ENCODE results near the gene LIMS2. TPM values are rescaled to one million over a fixed set of nuclear protein-coding genes. Genes with fewer than 3 reads are reported as not detected.

LIMS2 gene, protein sequence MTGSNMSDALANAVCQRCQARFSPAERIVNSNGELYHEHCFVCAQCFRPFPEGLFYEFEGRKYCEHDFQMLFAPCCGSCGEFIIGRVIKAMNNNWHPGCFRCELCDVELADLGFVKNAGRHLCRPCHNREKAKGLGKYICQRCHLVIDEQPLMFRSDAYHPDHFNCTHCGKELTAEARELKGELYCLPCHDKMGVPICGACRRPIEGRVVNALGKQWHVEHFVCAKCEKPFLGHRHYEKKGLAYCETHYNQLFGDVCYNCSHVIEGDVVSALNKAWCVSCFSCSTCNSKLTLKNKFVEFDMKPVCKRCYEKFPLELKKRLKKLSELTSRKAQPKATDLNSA
- total RNA-seq: 1 to 10 TPM; 4.4 to 8.8 (median 5.2) TPM

DNA sequence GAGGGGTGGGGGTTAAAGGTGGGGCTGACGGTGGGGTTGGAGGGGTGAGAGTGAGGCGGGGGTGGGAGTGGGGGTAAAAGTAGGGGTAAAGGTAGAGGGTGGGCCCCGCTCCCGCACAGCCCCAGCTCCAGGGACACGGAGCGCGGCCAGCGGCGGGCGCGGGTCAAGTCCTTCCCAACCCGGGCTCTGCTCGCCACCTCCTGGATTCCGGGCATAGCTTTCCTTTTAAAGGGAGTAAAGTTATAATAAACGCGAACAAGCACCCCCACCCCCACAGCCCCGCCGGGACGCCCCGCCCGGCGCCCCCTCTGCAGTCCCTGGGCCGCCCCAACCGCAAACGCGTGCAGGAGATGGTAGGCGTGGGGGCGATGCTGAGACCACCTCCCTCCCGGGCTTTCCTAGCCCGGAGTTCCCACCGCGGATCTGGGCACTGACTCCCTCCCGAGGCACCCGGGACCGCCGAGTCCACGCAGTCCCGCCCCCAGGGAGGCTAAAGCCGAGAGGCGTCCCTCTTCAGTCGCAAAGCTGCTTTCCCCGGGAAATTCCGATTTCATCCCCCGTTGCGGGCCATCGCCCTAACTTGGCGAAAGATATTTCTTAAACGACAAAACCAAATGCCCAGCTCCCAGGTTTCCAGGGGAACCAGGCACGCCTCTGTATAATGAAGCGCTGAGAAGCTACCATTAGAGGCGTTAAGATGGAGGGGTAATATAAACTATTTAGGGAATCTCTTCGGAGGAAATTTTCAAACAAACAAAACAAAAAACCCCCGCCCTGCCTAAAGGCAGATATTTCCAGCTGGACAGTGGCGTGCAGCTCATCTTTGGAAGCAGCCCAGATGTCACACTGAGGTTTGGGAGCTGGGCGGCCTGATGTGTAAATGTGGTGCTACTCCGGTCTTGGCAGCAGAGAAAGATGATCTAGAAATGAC is at the start of gene LIMS2:
TSS of gene LIMS2 (minus strand) at position 200 of the 931 bp plus-strand sequence. CDS start 506 bp downstream, outside the sequence.
- Mint-ChIP-seq H3K4me3 (peak within 1 kb of the TSS; percentile 78), H3K4me1 (ENCODE audit: low read depth) (peaks cover 11% of the 10 kb centered on the region), H3K27me3 (ENCODE audit: low read depth) (peaks cover 64% of the 10 kb centered on the region), H3K36me3 (ENCODE audit: insufficient read depth) (no peaks in the 10 kb centered on the region), H3K9me3 (no peaks in the 10 kb centered on the region)
- ATAC-seq: peak in 1 of 2 donors; percentile 16
- DNase-seq: no peak

- Mint-ChIP-seq H3K27me3 (ENCODE audit: low read depth) (no peaks in the 10 kb centered on the region), H3K4me1 (ENCODE audit: low read depth) (no peaks in the 10 kb centered on the region), H3K36me3 (ENCODE audit: insufficient read depth) (peaks cover 44% of the 10 kb centered on the region), H3K4me3 (no peak overlapping the region), H3K9me3 (no peaks in the 10 kb centered on the region)
- ATAC-seq (no peak), DNase-seq (no peak)
Measured at GRCh38 chr2:127722807-127723206, 47.5 kb upstream of the LIMS2 start.

DNA sequence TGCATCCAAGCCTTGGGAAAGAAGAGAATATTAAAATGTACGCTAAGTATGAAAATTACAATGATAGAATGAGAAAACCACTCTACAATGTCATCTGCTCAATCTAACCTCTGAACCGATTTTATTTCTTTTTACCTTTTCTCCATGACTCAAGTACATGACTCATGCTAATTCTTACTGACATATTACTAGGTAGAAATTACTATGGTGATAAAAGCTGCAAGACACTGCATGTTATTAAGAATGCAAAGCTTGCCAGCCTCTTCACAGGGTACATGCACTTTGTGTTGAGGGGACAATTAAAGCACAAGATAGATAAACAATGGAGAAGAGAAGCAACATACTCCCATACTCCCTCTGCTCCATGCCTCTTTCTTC is 46.6 kb upstream of the LIMS2 start:
- Mint-ChIP-seq H3K9me3 (no peaks in the 10 kb centered on the region), H3K27me3 (ENCODE audit: low read depth) (no peaks in the 10 kb centered on the region), H3K4me3 (no peak overlapping the region), H3K36me3 (ENCODE audit: insufficient read depth) (peaks cover 44% of the 10 kb centered on the region), H3K4me1 (ENCODE audit: low read depth) (no peaks in the 10 kb centered on the region)
- ATAC-seq (peak in 1 of 2 donors; percentile 32), DNase-seq (no peak)

DNA sequence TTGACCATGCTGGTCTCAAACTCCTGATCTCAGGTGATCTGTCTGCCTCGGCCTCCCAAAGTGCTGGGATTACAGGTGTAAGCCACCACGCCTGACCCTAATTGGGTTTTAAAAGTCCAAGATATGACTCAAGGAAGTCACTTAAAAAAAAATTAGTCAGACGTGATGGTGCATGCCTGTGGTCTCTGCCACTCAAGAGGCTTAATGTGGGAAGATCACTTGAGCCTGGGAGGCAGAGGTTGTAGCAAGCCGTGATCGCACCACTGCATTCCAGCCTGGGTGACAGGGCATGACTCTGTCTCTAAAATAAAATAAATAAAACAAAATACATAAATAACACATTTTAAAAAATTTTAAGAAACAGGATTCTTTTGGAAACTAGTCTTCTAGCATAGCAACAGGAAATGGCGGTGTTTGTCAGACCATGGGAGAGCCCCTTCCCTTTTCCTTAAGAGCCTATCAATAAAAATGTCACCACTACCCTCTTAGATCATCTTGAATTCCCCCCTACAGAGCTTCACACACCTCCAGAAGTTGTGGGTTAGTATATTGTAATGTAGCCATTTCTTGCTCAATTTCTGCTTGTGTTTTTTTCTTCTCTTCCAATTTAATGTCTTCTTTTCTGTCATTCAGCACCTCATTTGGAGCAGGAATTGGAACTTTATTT is 46.1 kb upstream of the LIMS2 start:
- peaks cover 48% of the 10 kb centered on the region for H3K36me3 Mint-ChIP-seq (ENCODE audit: insufficient read depth)
- H3K4me3 Mint-ChIP-seq: no peak overlapping the region
- ATAC-seq (no peak), DNase-seq (no peak)
- no peaks in the 10 kb centered on the region for H3K4me1 Mint-ChIP-seq (ENCODE audit: low read depth)
- no peaks in the 10 kb centered on the region for H3K27me3 Mint-ChIP-seq (ENCODE audit: low read depth)
- no peaks in the 10 kb centered on the region for H3K9me3 Mint-ChIP-seq

- Mint-ChIP-seq H3K27me3 (ENCODE audit: low read depth) (no peaks in the 10 kb centered on the region), H3K36me3 (ENCODE audit: insufficient read depth) (peaks cover 47% of the 10 kb centered on the region)
- no peak for ATAC-seq
Measured at GRCh38 chr2:127719301-127720218, 44.2 kb upstream of the LIMS2 start.

GRCh38 chr2:127718271-127718670 is 42.9 kb upstream of the LIMS2 start:
- no peaks in the 10 kb centered on the region for H3K4me1 Mint-ChIP-seq (ENCODE audit: low read depth)
- H3K36me3 Mint-ChIP-seq (ENCODE audit: insufficient read depth): peaks cover 41% of the 10 kb centered on the region
- DNase-seq (no peak), ATAC-seq (no peak)
- H3K27me3 Mint-ChIP-seq (ENCODE audit: low read depth): no peaks in the 10 kb centered on the region
- no peak overlapping the region for H3K4me3 Mint-ChIP-seq
- H3K9me3 Mint-ChIP-seq: no peaks in the 10 kb centered on the region

More at GRCh38 chr2:127719301-127720218, 44.2 kb upstream of the LIMS2 start:
- no peaks in the 10 kb centered on the region for H3K9me3 Mint-ChIP-seq
- H3K4me3 Mint-ChIP-seq: no peak overlapping the region
- H3K4me1 Mint-ChIP-seq (ENCODE audit: low read depth): no peaks in the 10 kb centered on the region
- no peak for DNase-seq

DNA sequence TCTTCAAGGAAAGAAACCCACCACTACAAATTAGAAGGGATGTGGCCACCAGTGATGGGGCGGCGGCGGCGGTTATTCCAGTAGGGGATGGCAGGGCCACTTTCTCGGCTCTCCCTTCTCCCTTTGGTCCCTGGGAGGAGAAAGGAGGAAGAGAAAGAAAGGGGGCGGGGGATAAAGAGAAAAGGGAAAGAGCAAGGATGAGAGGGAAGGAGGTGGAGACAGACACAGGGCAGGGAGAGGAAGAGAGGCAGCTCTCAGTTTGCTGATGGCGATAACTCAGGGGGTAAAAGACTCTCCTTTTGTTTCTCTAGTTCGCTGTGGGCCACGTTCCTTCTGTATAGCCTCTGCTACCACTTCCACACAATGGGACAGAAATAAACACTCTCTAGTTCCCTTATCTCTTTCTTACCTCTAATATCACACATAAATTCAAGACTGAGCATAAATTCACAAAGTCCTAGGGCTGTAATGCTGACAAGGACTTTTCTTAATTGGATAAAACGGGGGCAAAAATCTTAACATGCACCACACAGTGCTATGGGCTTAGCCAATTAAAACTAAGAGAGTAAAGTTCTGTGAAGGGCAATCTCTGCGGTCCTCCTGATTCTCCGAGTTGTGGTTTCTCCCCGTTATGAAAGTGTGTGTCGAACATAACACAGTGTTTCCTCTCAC is 40.6 kb upstream of the LIMS2 start:
- H3K36me3 Mint-ChIP-seq (ENCODE audit: insufficient read depth): peaks cover 30% of the 10 kb centered on the region
- no peaks in the 10 kb centered on the region for H3K9me3 Mint-ChIP-seq
- no peak for ATAC-seq
- H3K4me3 Mint-ChIP-seq: no peak overlapping the region
- H3K27me3 Mint-ChIP-seq (ENCODE audit: low read depth): no peaks in the 10 kb centered on the region
- DNase-seq: no peak
- H3K4me1 Mint-ChIP-seq (ENCODE audit: low read depth): no peaks in the 10 kb centered on the region

DNA sequence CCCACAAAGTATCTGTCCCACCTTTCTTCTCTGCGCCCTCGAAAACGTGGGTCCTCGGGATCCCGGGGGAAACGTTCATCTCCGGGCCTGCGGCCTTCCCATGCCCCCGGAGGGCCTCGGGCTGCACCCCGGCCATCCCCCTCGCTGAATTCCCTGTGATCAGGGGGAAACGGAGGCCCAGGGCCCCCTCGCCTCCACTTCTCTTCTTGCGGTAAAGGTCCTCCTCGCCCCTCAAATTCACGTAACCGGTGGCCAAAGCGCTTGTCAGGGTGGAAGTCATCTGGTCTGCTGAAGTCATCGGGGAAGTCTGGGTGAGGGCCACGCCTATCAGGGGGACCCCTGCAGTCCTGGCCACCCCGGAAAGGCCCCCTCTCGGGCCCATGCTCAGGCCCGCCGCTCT is 38.2 kb upstream of the LIMS2 start:
- H3K36me3 Mint-ChIP-seq (ENCODE audit: insufficient read depth): peaks cover 31% of the 10 kb centered on the region
- H3K4me3 Mint-ChIP-seq: no peak overlapping the region
- ATAC-seq (no peak), DNase-seq (no peak)
- no peaks in the 10 kb centered on the region for H3K9me3 Mint-ChIP-seq
- no peaks in the 10 kb centered on the region for H3K27me3 Mint-ChIP-seq (ENCODE audit: low read depth)
- no peaks in the 10 kb centered on the region for H3K4me1 Mint-ChIP-seq (ENCODE audit: low read depth)

DNA sequence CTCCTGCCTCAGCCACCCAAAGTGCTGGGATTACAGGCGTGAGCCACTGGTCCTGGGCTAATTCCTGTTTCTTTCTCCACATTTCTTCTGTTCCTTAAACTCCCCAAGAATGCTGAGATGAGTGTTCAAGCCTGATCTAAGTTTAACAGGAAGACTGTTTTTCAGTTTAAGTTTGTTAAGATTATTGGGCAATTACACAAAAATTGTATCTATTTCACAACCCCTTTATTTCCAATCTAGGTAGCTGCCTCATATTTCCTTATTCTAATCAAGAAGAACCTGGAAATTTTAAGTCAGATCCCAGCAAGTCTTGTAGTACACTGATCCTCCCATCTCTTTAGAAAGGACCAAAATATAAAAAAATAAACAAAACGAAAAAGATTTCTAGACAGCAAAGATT is 37.7 kb upstream of the LIMS2 start:
- Mint-ChIP-seq H3K36me3 (ENCODE audit: insufficient read depth) (peaks cover 28% of the 10 kb centered on the region), H3K27me3 (ENCODE audit: low read depth) (no peaks in the 10 kb centered on the region), H3K9me3 (no peaks in the 10 kb centered on the region), H3K4me1 (ENCODE audit: low read depth) (no peaks in the 10 kb centered on the region), H3K4me3 (no peak overlapping the region)
- ATAC-seq: no peak
- no peak for DNase-seq

GRCh38 chr2:127709336-127709735 is 34.0 kb upstream of the LIMS2 start:
- H3K4me3 Mint-ChIP-seq: no peak overlapping the region
- ATAC-seq: no peak
- no peaks in the 10 kb centered on the region for H3K27me3 Mint-ChIP-seq (ENCODE audit: low read depth)
- peaks cover 38% of the 10 kb centered on the region for H3K36me3 Mint-ChIP-seq (ENCODE audit: insufficient read depth)
- no peak for DNase-seq
- no peaks in the 10 kb centered on the region for H3K9me3 Mint-ChIP-seq
- H3K4me1 Mint-ChIP-seq (ENCODE audit: low read depth): peaks cover 14% of the 10 kb centered on the region

DNA sequence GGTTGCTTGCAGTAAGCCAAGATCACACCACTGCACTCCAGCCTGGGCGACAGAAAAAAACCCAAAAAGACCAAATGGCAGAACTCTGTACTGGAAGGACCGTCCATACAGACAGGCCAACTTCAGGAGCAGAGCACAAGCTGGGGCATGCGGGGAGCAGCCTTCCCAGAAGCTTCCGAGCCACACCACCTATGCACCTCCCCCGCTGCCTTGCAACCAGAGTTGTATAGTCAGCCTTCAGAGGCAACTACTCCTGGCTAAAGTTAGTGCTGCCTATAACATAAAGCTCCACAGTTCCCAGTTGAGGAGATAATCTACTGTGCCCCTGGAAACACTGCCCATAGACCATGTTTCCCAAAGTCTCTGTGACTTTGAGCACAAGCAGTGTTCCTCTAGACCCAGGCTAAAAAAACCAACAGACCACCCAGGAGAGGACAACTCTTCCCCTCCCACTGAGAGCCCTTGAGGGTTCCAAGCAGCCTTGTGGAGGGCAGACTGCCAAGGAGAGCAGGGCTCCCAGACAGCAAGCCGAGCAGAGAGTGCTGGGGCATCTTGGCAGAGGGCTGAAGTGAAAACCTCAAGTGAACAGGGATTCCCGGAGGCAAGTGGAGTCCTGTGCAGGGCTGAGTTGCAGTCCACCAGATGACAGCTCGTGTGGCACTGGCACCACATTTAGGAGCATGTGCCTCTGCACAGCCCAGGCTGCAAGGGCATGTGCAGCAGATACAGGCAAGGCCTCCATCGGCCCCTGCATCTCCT is 32.7 kb upstream of the LIMS2 start:
- Mint-ChIP-seq H3K4me3 (no peak overlapping the region), H3K36me3 (ENCODE audit: insufficient read depth) (peaks cover 41% of the 10 kb centered on the region), H3K4me1 (ENCODE audit: low read depth) (peaks cover 25% of the 10 kb centered on the region), H3K9me3 (no peaks in the 10 kb centered on the region), H3K27me3 (ENCODE audit: low read depth) (no peaks in the 10 kb centered on the region)
- no peak for ATAC-seq
- no peak for DNase-seq

DNA sequence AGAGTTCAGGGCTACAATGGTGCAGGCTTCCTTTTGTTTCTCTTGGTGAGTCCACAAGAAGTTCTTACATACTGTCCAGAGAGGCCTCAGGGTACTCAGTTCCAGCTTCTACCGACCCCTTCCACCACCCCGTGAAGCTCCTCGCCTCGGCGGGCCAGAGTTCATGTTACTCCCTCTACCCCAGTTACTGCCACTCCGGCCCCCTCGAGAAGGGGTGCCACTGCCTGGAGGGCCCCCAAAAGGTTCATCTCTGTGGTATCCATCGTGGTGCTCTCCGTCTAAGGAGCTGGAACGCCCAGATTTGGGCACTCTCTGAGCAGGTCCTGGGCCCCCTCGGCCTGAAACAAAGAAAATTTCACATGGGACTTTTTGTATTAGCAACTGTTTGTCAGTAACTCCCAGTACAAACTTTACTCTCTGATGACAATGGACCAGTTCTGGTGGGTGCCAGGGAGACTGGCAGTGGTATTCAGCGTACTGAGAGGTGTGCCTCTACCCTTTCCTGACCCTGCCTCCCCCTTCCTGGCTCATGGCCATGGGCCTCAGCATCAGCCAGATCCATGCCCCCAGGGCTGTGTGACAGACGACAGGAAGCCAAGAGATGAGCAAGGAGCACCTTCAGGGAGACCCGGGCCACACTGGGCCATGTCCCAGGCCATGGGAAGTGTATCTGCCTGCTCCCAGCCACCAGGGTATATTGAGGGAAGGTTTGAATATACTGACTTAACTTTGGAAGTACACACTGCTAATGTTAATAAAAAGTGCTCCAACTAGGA is 31.1 kb upstream of the LIMS2 start:
- no peak for DNase-seq
- H3K4me3 Mint-ChIP-seq: no peak overlapping the region

More for the DNA sequence above, 31.1 kb upstream of the LIMS2 start:
- Mint-ChIP-seq H3K9me3 (no peaks in the 10 kb centered on the region), H3K27me3 (ENCODE audit: low read depth) (no peaks in the 10 kb centered on the region), H3K36me3 (ENCODE audit: insufficient read depth) (peaks cover 42% of the 10 kb centered on the region), H3K4me1 (ENCODE audit: low read depth) (peaks cover 33% of the 10 kb centered on the region)
- ATAC-seq: no peak

Measured in activated T-cell treated with anti-CD3 and anti-CD28 coated beads, Interleukin-2, amount 50 U/mL, for 4 hours (primary cell).